ENCODE data around the gene RER1. TPM values are rescaled to one million over a fixed set of nuclear protein-coding genes. Genes with fewer than 3 reads are reported as not detected.

The RER1 gene
- total RNA-seq, 2 experiments from 2014 or later, result 156 to 159 TPM

- DNase-seq, result no peak
- H3K36me3 Mint-ChIP-seq (ENCODE audit: low read depth), result peaks cover 58% of the 10 kb centered on the region
- no peaks in the 10 kb centered on the region for H3K9me3 Mint-ChIP-seq
- no peak overlapping the region for H3K4me3 Mint-ChIP-seq
- no peaks in the 10 kb centered on the region for H3K27me3 Mint-ChIP-seq
- no peak overlapping the region for H3K27ac Mint-ChIP-seq
- POLR2A ChIA-PET, result no interaction called here
- CTCF ChIA-PET, result interaction anchor here (1.3 kb wide), 1 partner anchor 13 kb away, joined by 3 read pairs; no protein-coding TSS in a partner anchor
- H3K4me1 Mint-ChIP-seq, result peaks cover 30% of the 10 kb centered on the region
Measured at GRCh38 chr1:2395245-2395644, 3.6 kb downstream of the RER1 start.

GRCh38 chr1:2396059-2396458, 4.4 kb downstream of the RER1 start:
- Mint-ChIP-seq H3K36me3 (ENCODE audit: low read depth) (peaks cover 65% of the 10 kb centered on the region), H3K27ac (no peak overlapping the region)

GRCh38 chr1:2396476-2396875, 4.8 kb downstream of the RER1 start:
- Mint-ChIP-seq H3K36me3 (ENCODE audit: low read depth) (peaks cover 67% of the 10 kb centered on the region), H3K4me1 (peaks cover 33% of the 10 kb centered on the region), H3K9me3 (no peaks in the 10 kb centered on the region), H3K27ac (no peak overlapping the region), H3K27me3 (no peaks in the 10 kb centered on the region), H3K4me3 (no peak overlapping the region)
- ChIA-PET CTCF (interaction anchor here (1.3 kb wide), 1 partner anchor 12 kb away, joined by 3 read pairs; no protein-coding TSS in a partner anchor), POLR2A (no interaction called here)
- no peak for DNase-seq

More at GRCh38 chr1:2396059-2396458, 4.4 kb downstream of the RER1 start:
- Mint-ChIP-seq H3K27me3 (no peaks in the 10 kb centered on the region), H3K4me1 (peaks cover 33% of the 10 kb centered on the region), H3K4me3 (no peak overlapping the region), H3K9me3 (no peaks in the 10 kb centered on the region)
- CTCF ChIA-PET, result interaction anchor here (1.3 kb wide), 1 partner anchor 12 kb away, joined by 3 read pairs; no protein-coding TSS in a partner anchor
- POLR2A ChIA-PET, result no interaction called here
- no peak for DNase-seq

GRCh38 chr1:2397007-2397679, 5.5 kb downstream of the RER1 start:
- Mint-ChIP-seq H3K36me3 (ENCODE audit: low read depth) (peaks cover 74% of the 10 kb centered on the region), H3K4me3 (no peak overlapping the region), H3K27ac (no peak overlapping the region), H3K27me3 (no peaks in the 10 kb centered on the region), H3K4me1 (peaks cover 33% of the 10 kb centered on the region), H3K9me3 (no peaks in the 10 kb centered on the region)
- ChIA-PET CTCF (no interaction called here), POLR2A (no interaction called here)
- DNase-seq, result no peak

- no peak overlapping the region for H3K4me3 Mint-ChIP-seq
- ChIA-PET CTCF (interaction anchor here (0.7 kb wide), 1 partner anchor 204 kb away, joined by 3 read pairs; the partner anchor contains the start of gene FAAP20), POLR2A (no interaction called here)
- no peak for DNase-seq
- H3K27me3 Mint-ChIP-seq, result no peaks in the 10 kb centered on the region
- peaks cover 19% of the 10 kb centered on the region for H3K4me1 Mint-ChIP-seq
- peaks cover 72% of the 10 kb centered on the region for H3K36me3 Mint-ChIP-seq (ENCODE audit: low read depth)
- no peaks in the 10 kb centered on the region for H3K9me3 Mint-ChIP-seq
- peak overlapping the region; percentile 60 for H3K27ac Mint-ChIP-seq
Measured at GRCh38 chr1:2398871-2399270, 7.2 kb downstream of the RER1 start.

GRCh38 chr1:2399890-2400575, 8.4 kb downstream of the RER1 start:
- ChIA-PET CTCF (interaction anchor here (1.1 kb wide), 1 partner anchor 208 kb away, joined by 3 read pairs; no protein-coding TSS in a partner anchor), POLR2A (no interaction called here)
- Mint-ChIP-seq H3K27ac (peak overlapping the region; percentile 72), H3K4me1 (peaks cover 8% of the 10 kb centered on the region), H3K27me3 (no peaks in the 10 kb centered on the region), H3K36me3 (ENCODE audit: low read depth) (peaks cover 67% of the 10 kb centered on the region), H3K9me3 (no peaks in the 10 kb centered on the region), H3K4me3 (no peak overlapping the region)
- DNase-seq, result no peak

- Mint-ChIP-seq H3K27me3 (no peaks in the 10 kb centered on the region), H3K9me3 (no peaks in the 10 kb centered on the region), H3K4me3 (no peak overlapping the region), H3K36me3 (ENCODE audit: low read depth) (peaks cover 64% of the 10 kb centered on the region), H3K4me1 (peaks cover 7% of the 10 kb centered on the region), H3K27ac (peak overlapping the region; percentile 72)
- POLR2A ChIA-PET, result no interaction called here
- DNase-seq, result no peak
- CTCF ChIA-PET, result no interaction called here
Measured at GRCh38 chr1:2400576-2400909, 8.9 kb downstream of the RER1 start.

GRCh38 chr1:2400950-2401649, 9.5 kb downstream of the RER1 start:
- Mint-ChIP-seq H3K4me3 (no peak overlapping the region), H3K4me1 (peaks cover 7% of the 10 kb centered on the region), H3K9me3 (no peaks in the 10 kb centered on the region), H3K27me3 (no peaks in the 10 kb centered on the region), H3K36me3 (ENCODE audit: low read depth) (peaks cover 61% of the 10 kb centered on the region), H3K27ac (no peak overlapping the region)
- ChIA-PET POLR2A (no interaction called here), CTCF (no interaction called here)
- no peak for DNase-seq

- H3K27ac Mint-ChIP-seq, result no peak overlapping the region
- POLR2A ChIA-PET, result no interaction called here
- no peak overlapping the region for H3K4me3 Mint-ChIP-seq
Measured at GRCh38 chr1:2402420-2402819, 10.8 kb downstream of the RER1 start.

GRCh38 chr1:2403273-2403672, 11.6 kb downstream of the RER1 start:
- no peaks in the 10 kb centered on the region for H3K27me3 Mint-ChIP-seq
- POLR2A ChIA-PET, result no interaction called here
- no peak overlapping the region for H3K27ac Mint-ChIP-seq
- DNase-seq, result no peak
- no peaks in the 10 kb centered on the region for H3K9me3 Mint-ChIP-seq
- CTCF ChIA-PET, result interaction anchor here (0.5 to 0.7 kb wide), 2 partner anchors 144 to 1116 kb away, joined by 3 read pairs; no protein-coding TSS in a partner anchor
- peaks cover 45% of the 10 kb centered on the region for H3K36me3 Mint-ChIP-seq (ENCODE audit: low read depth)
- no peak overlapping the region for H3K4me3 Mint-ChIP-seq
- H3K4me1 Mint-ChIP-seq, result peaks cover 7% of the 10 kb centered on the region

More at GRCh38 chr1:2402420-2402819, 10.8 kb downstream of the RER1 start:
- Mint-ChIP-seq H3K27me3 (no peaks in the 10 kb centered on the region), H3K4me1 (peaks cover 7% of the 10 kb centered on the region), H3K9me3 (no peaks in the 10 kb centered on the region), H3K36me3 (ENCODE audit: low read depth) (peaks cover 49% of the 10 kb centered on the region)
- CTCF ChIA-PET, result no interaction called here
- no peak for DNase-seq

- Mint-ChIP-seq H3K9me3 (no peaks in the 10 kb centered on the region), H3K4me1 (peaks cover 9% of the 10 kb centered on the region), H3K27me3 (no peaks in the 10 kb centered on the region), H3K36me3 (ENCODE audit: low read depth) (peaks cover 37% of the 10 kb centered on the region), H3K4me3 (no peak overlapping the region), H3K27ac (no peak overlapping the region)
- CTCF ChIA-PET, result interaction anchor here (0.7 kb wide), 1 partner anchor 1118 kb away, joined by 3 read pairs; no protein-coding TSS in a partner anchor
- no peak for DNase-seq
- POLR2A ChIA-PET, result no interaction called here
Measured at GRCh38 chr1:2404142-2404889, 12.7 kb downstream of the RER1 start.

- H3K27ac Mint-ChIP-seq, result no peak overlapping the region
- no peaks in the 10 kb centered on the region for H3K27me3 Mint-ChIP-seq
- no peaks in the 10 kb centered on the region for H3K9me3 Mint-ChIP-seq
- POLR2A ChIA-PET, result no interaction called here
- peaks cover 32% of the 10 kb centered on the region for H3K36me3 Mint-ChIP-seq (ENCODE audit: low read depth)
- peaks cover 9% of the 10 kb centered on the region for H3K4me1 Mint-ChIP-seq
- H3K4me3 Mint-ChIP-seq, result no peak overlapping the region
- no peak for DNase-seq
- CTCF ChIA-PET, result no interaction called here
Measured at GRCh38 chr1:2404890-2405511, 13.4 kb downstream of the RER1 start.
